K562 (cell line): ENCODE measurements around the gene DYRK1B. TPM values are rescaled to one million over a fixed set of nuclear protein-coding genes. Genes with fewer than 3 reads are reported as not detected.
A peak's percentile ranks its signal among the peaks of the same experiment; 100 is the strongest.

Experiments used
- ATAC-seq: fragments of 200-7000 bp; cut with Tn5 transposase; 3 replicates; pipeline ENCODE4 v1.9.1; 2020; ENCODE audit warnings: moderate library complexity
- BruUV-seq: library from RNA; stranded (reverse); fragments of 400-500 nt; replicated peaks from 2 replicates; lab custom pipeline; 2021; lab: Mats Ljungman, UMichigan
- CTCF ChIA-PET: fragments of 300-600 bp; formaldehyde crosslinking; extraction: SDS; loops from one replicate; lab custom pipeline; 2021; ENCODE audit warnings: low intra/inter-chr PET ratio; lab: Yijun Ruan, JAX
- POLR2A ChIA-PET: fragments of 300-600, 350-650 bp; sonication (Branson Sonifier 250); formaldehyde crosslinking; extraction: SDS; loops from one replicate; lab custom pipeline; 2021; ENCODE audit warnings: antibody characterized with exemption, inconsistent platforms; lab: Yijun Ruan, JAX
- DNase-seq, 4 experiments: peaks; one replicate each; pipeline versions ENCODE4 v3.0.0 to v3.0.0-alpha.2; 2011 to 2018; ENCODE audit warnings: low spot score in 3 of 4, mixed read lengths in 3 of 4; ENCODE audit errors: extremely low read depth in 1 of 4
- FAIRE-seq: peaks from 2 replicates; lab custom pipeline; 2011; peaks lifted over from hg19 to GRCh38; lab: Jason Lieb, UNC
- H2AFZ ChIP-seq: 2 replicates; pipeline ENCODE4 v1.6.0; 2011; ENCODE audit warnings: low read depth, low read length, control low read depth, inconsistent platforms
- H3K27ac ChIP-seq: fragments of 200-600 bp; 3 replicates; pipeline ENCODE4 v1.8.0; 2011; ENCODE audit warnings: low read depth, mild to moderate bottlenecking, control low read depth, inconsistent platforms, low read length, moderate library complexity, mixed read lengths; ENCODE audit errors: extremely low read depth
- H3K27me3 ChIP-seq, 2 experiments: fragments of 300-600 bp in 1 of 2; 2 replicates in 1 of 2; 3 replicates in 1 of 2; pipeline versions ENCODE4 v1.6.0 to v1.8.0; 2011; ENCODE audit warnings: inconsistent platforms in 2 of 2, low read length in 2 of 2, mild to moderate bottlenecking in 1 of 2, mixed read lengths in 1 of 2, moderate library complexity in 1 of 2; ENCODE audit not compliant: control insufficient read depth in 2 of 2, insufficient read depth in 2 of 2
- H3K36me3 ChIP-seq: fragments of 300-600 bp; 3 replicates; pipeline ENCODE4 v1.8.0; 2011; ENCODE audit warnings: mild to moderate bottlenecking, low read length, inconsistent platforms; ENCODE audit not compliant: control insufficient read depth, insufficient read depth
- H3K4me1 ChIP-seq, 2 experiments: fragments of 200-600 bp in 1 of 2; replicated peaks in 1 of 2; 2 replicates in 1 of 2; 3 replicates in 1 of 2; pipeline versions ENCODE4 v1.5.1 to v1.8.0; 2011; ENCODE audit warnings: inconsistent platforms in 2 of 2, low read length in 2 of 2, mild to moderate bottlenecking in 1 of 2, mixed read lengths in 1 of 2, moderate library complexity in 1 of 2; ENCODE audit not compliant: control insufficient read depth in 2 of 2, insufficient read depth in 2 of 2
- H3K4me2 ChIP-seq: 2 replicates; pipeline ENCODE4 v1.6.1; 2011; ENCODE audit warnings: low read length, control low read depth, inconsistent platforms, mixed read lengths; ENCODE audit not compliant: insufficient read depth
- H3K4me3 ChIP-seq: fragments of 200-600 bp; sonication (generic), shearing (Covaris generic); 2 replicates; pipeline ENCODE4 v1.5.1; 2016; ENCODE audit warnings: control low read depth, inconsistent platforms
- H3K79me2 ChIP-seq: fragments of 200-600 bp; 3 replicates; pipeline ENCODE4 v1.8.0; 2011; ENCODE audit warnings: low read length, inconsistent platforms; ENCODE audit not compliant: control insufficient read depth, insufficient read depth
- H3K9ac ChIP-seq, 2 experiments: 2 replicates each; pipeline versions ENCODE4 v1.6.0 to v1.6.1; 2011; ENCODE audit warnings: low read depth in 2 of 2, low read length in 2 of 2, control low read depth in 1 of 2, inconsistent platforms in 1 of 2, mild to moderate bottlenecking in 1 of 2, mixed read lengths in 1 of 2; ENCODE audit not compliant: insufficient read depth in 1 of 2
- H3K9me1 ChIP-seq: one replicate; pipeline ENCODE4 v1.6.0; 2011; ENCODE audit warnings: inconsistent platforms, mild to moderate bottlenecking, low read length, moderate library complexity; ENCODE audit not compliant: control insufficient read depth, insufficient read depth
- H3K9me3 ChIP-seq: replicated peaks from 2 replicates; pipeline ENCODE4 v1.5.1; 2011; ENCODE audit warnings: low read depth, low read length, inconsistent platforms; ENCODE audit not compliant: control insufficient read depth, insufficient read depth
- H4K20me1 ChIP-seq: replicated peaks from 2 replicates; pipeline ENCODE4 v1.6.1; 2011; ENCODE audit warnings: low read length, inconsistent platforms, mixed read lengths; ENCODE audit not compliant: control insufficient read depth, insufficient read depth
- CBX1 ChIP-seq: sonication (generic); IDR thresholded peaks from 2 replicates; pipeline ENCODE4 v1.6.1; 2016; ENCODE audit warnings: antibody characterized with exemption, low read depth, mild to moderate bottlenecking
- ESRRB ChIP-seq: fragments of 250-450 bp; sonication (Bioruptor Pico); IDR thresholded peaks from 2 replicates; pipeline ENCODE4 v1.5.0; 2020; ENCODE audit warnings: mild to moderate bottlenecking, moderate library complexity, borderline replicate concordance
- HDAC3 ChIP-seq: fragments of 450-650 bp; IDR thresholded peaks from 2 replicates; pipeline ENCODE4 v1.6.1; 2018; ENCODE audit warnings: borderline replicate concordance, mild to moderate bottlenecking, moderate library complexity; ENCODE audit not compliant: partially characterized antibody
- HDAC8 ChIP-seq: fragments of 450-650 bp; IDR thresholded peaks from 2 replicates; pipeline ENCODE4 v1.6.1; 2016; ENCODE audit warnings: mild to moderate bottlenecking, missing genetic modification characterization, moderate library complexity, missing compliant biosample characterization
- RCOR1 ChIP-seq, 2 experiments: IDR thresholded peaks; 2 replicates each; pipeline ENCODE4 v1.6.1; 2012; ENCODE audit warnings: low read depth in 2 of 2, low read length in 2 of 2, borderline replicate concordance in 1 of 2, improper control_type of control experiment in 1 of 2
- SLC30A9 ChIP-seq: fragments of 250-450 bp; sonication (Bioruptor Pico); IDR thresholded peaks from 2 replicates; pipeline ENCODE4 v1.8.0; 2022; ENCODE audit warnings: mild to moderate bottlenecking, moderate library complexity
- SREBF2 ChIP-seq: sonication (generic); formaldehyde crosslinking; IDR thresholded peaks from 2 replicates; pipeline ENCODE4 v1.4.0; 2020; ENCODE audit warnings: mild to moderate bottlenecking, missing genetic modification reagents
- TAF15 ChIP-seq: fragments of 200-400 bp; formaldehyde crosslinking; IDR thresholded peaks from 2 replicates; pipeline ENCODE4 v1.6.1; 2017; ENCODE audit warnings: mild to moderate bottlenecking, low read depth, low read length, moderate library complexity
- TEAD2 ChIP-seq: fragments of 450-650 bp; IDR thresholded peaks from 2 replicates; pipeline ENCODE4 v1.6.1; 2016; ENCODE audit warnings: missing genetic modification characterization, control low read depth, missing compliant biosample characterization
- ZBTB7A ChIP-seq: IDR thresholded peaks from 2 replicates; pipeline ENCODE4 v1.6.1; 2011; ENCODE audit warnings: low read depth, mild to moderate bottlenecking, low read length, moderate library complexity, borderline replicate concordance; ENCODE audit not compliant: control insufficient read depth
- ZKSCAN1 ChIP-seq: fragments of 150-350 bp; IDR thresholded peaks from 2 replicates; pipeline ENCODE4 v1.6.1; 2016; ENCODE audit warnings: low read depth, low read length
- ZNF316 ChIP-seq: fragments of 450-650 bp; IDR thresholded peaks from 2 replicates; pipeline ENCODE4 v1.6.1; 2016
- ZNF77 ChIP-seq: fragments of 250-450 bp; sonication (Bioruptor Pico); IDR thresholded peaks from 2 replicates; pipeline ENCODE4 v1.5.0; 2020
- WGBS: fragments of 100-300 bp; shearing (Covaris generic); methylation state at CpG from one replicate; pipeline ENCODE4 v1.1.6; 2016; ENCODE audit warnings: low coverage, mixed read lengths; ENCODE audit not compliant: insufficient coverage; ENCODE audit errors: missing lambda C conversion rate; 5-methylcytosine and 5-hydroxymethylcytosine counted together
- in situ Hi-C: fragments of 300-500 bp; cut with MboI; formaldehyde crosslinking; loops from 4 replicates; pipeline ENCODE4 v1.15.0; 2018; ENCODE audit warnings: inconsistent platforms, mixed read lengths
- intact Hi-C: fragments of 100-400 bp; cut with micrococcal nuclease; formaldehyde crosslinking; loops from 2 replicates; pipeline ENCODE4 v1.14.2; 2022
- polyA plus RNA-seq, 8 experiments: library from polyadenylated mRNA; depleted of rRNA in 4 of 8; stranded (reverse) in 5 of 8; unstranded in 3 of 8; fragments of >200 nt; fragmentation: Nextera tagmentation in 2 of 8; fragmentation: Illumina TruSeq in 1 of 8; extraction: Ambion mirVana in 2 of 8; extraction: Trizol in 1 of 8; gene quantifications; 2 replicates each; pipeline versions ENCODE4 v1.2.1 to v1.2.3, GENCODE V29; 2011 to 2014; ENCODE audit warnings: inconsistent platforms in 1 of 8, missing spikeins in 1 of 8
- total RNA-seq, 7 experiments: library from RNA; depleted of rRNA in 6 of 7; stranded (reverse); fragments of >200 nt in 6 of 7; fragmentation: Illumina TruSeq in 2 of 7; extraction: Trizol in 2 of 7; gene quantifications; 2 replicates each; pipeline versions ENCODE4 v1.2.1 to v1.2.3, GENCODE V29; 2011 to 2021; ENCODE audit warnings: low replicate concordance in 1 of 7
- TF ChIP-seq, protein P1 (sequence below): fragments of 450-650 bp; IDR thresholded peaks from 2 replicates; pipeline ENCODE4 v1.6.1; 2014; ENCODE audit warnings: low read depth, mild to moderate bottlenecking, moderate library complexity, borderline replicate concordance
- TF ChIP-seq, protein P2 (sequence below): fragments of 250-450 bp; sonication (Bioruptor Pico); IDR thresholded peaks from 2 replicates; pipeline ENCODE4 v1.9.0; 2021; ENCODE audit warnings: mild to moderate bottlenecking

DYRK1B gene
- total and polyA plus RNA-seq, 9 of the 15 experiments (the other 6 are each of a cell fraction or from before 2014, with no cell fraction given) = 0.91 to 5.2 (median 1.5) TPM; not detected in 2

- in situ Hi-C loops = no loop called here
- no TSS peak for BruUV-seq
- Histone ChIP-seq H3K4me3 (no peak overlapping the region), H3K4me1 (peaks cover 15 to 31% of the 10 kb centered on the region in 2 experiments), H3K9me3 (no peaks in the 10 kb centered on the region), H2AFZ (no peak overlapping the region), H3K36me3 (peaks cover 78% of the 10 kb centered on the region), H3K27me3 (no peaks in the 10 kb centered on the region)
- WGBS = 92% methylated on average over 9 of the region's 10 CpGs
- POLR2A ChIA-PET = interaction anchor here (1.1 kb wide), 1 partner anchor 14 kb away, joined by 4 read pairs; no protein-coding TSS in a partner anchor
- DNase-seq = no peak
- TF ChIP-seq ESRRB (CRISPR knock-in tag) = no peak
- TF ChIP-seq ZKSCAN1 = no peak
- TF ChIP-seq SREBF2 = no peak
- no peak for TF ChIP-seq RCOR1 (IDR thresholded peaks at IDR 0.05; ENCODE audit: borderline replicate concordance in 1 of 2, low read depth in 2 of 2, low read length in 2 of 2)
- TF ChIP-seq, protein P1, sequence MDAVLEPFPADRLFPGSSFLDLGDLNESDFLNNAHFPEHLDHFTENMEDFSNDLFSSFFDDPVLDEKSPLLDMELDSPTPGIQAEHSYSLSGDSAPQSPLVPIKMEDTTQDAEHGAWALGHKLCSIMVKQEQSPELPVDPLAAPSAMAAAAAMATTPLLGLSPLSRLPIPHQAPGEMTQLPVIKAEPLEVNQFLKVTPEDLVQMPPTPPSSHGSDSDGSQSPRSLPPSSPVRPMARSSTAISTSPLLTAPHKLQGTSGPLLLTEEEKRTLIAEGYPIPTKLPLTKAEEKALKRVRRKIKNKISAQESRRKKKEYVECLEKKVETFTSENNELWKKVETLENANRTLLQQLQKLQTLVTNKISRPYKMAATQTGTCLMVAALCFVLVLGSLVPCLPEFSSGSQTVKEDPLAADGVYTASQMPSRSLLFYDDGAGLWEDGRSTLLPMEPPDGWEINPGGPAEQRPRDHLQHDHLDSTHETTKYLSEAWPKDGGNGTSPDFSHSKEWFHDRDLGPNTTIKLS = no peak
- no peak for TF ChIP-seq HDAC3
- TF ChIP-seq HDAC8 (tag) = no peak
- no peak for TF ChIP-seq TEAD2 (tag)
- no peak for TF ChIP-seq ZNF77
- no peak for TF ChIP-seq CBX1
- TF ChIP-seq, protein P2, sequence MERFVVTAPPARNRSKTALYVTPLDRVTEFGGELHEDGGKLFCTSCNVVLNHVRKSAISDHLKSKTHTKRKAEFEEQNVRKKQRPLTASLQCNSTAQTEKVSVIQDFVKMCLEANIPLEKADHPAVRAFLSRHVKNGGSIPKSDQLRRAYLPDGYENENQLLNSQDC (CRISPR knock-in tag) = no peak
- TF ChIP-seq ZNF316 = no peak
- no peak for TF ChIP-seq ZBTB7A
- TF ChIP-seq TAF15 = no peak
- TF ChIP-seq SLC30A9 (CRISPR knock-in tag) = no peak
- TF ChIP-seq, all 486 proteins: peak for 0
- Histone ChIP-seq H3K4me2 (no peak overlapping the region), H3K27ac (no peak overlapping the region), H3K79me2 (peaks cover 16% of the 10 kb centered on the region), H3K9ac (0 out of 4 replicates have a peak overlapping the region, but pooled peaks of 1 of the 2 experiments have one; percentile 59), H3K9me1 (peaks cover 8% of the 10 kb centered on the region), H4K20me1 (peaks cover 4% of the 10 kb centered on the region; the same call in 1 of the 2 replicates)
- ATAC-seq (no peak), FAIRE-seq (no peak)
- intact Hi-C loops = no loop called here
- CTCF ChIA-PET = no interaction called here
Measured at GRCh38 chr19:39829702-39830275, 4.2 kb downstream of the DYRK1B start.
